ENCODE data around the gene KIF22. TPM values are rescaled to one million over a fixed set of nuclear protein-coding genes. Genes with fewer than 3 reads are reported as not detected.
A peak's percentile ranks its signal among the peaks of the same experiment; 100 is the strongest.

Gene KIF22
- total RNA-seq, 3 donors from 2014 or later (not counting 1 experiment from before 2014, with no cell fraction given) = 73.4 to 96.0 (median 86.5) TPM

DNA sequence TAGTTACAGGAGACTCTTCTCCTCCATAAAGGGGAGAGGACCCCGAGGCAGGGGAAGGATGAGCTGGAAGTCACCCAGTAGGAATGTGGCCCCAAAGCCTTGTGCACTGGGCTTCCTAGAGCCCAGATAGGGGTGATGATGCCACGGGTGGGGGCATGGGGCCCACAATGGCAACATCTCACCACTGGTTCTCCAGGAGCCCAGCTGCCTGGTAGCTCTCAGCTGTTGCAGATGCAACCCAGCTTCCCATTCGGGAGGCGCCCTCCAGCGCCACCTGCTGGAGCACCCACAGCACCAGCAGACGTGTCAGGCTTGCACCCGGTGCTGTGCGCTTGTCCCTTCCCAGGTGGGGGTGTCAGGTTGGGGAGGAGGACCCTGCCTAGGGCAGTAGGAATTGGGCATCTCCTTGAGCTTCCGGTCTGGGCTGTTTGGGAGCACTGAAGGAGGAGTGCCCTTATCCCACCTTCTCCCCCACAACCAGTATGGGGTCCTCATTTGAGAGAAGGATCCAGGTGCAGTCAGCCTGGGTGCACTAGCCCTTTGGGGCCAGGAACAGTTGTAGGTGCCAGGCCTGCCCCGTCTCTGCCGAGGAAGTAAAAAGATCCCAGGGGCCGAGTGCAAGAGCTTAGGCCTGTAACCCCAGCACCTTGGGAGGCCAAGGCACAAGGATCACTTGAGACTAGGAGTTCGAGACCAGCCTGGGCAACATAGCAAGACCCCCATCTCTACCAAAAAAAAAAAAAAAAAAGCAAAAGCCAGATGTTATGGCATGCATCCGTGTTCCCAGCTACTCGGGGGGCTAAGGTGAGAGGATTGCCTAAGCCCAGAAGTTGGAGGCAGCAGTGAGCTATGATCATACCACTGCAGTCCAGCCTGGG is 58.1 kb downstream of the KIF22 start:
- Histone ChIP-seq H3K27ac (ENCODE audit: low read length) (no peak overlapping the region), H3K36me3 (ENCODE audit: control insufficient read depth, insufficient read depth, low read length) (peaks cover 28% of the 10 kb centered on the region), H3K27me3 (ENCODE audit: control insufficient read depth, insufficient read depth, low read length) (no peaks in the 10 kb centered on the region), H3K4me1 (ENCODE audit: control insufficient read depth, insufficient read depth, low read length) (peaks cover 5% of the 10 kb centered on the region), H3K4me3 (ENCODE audit: low read length) (no peak overlapping the region), H3K9me3 (ENCODE audit: control insufficient read depth, insufficient read depth, low read length) (no peaks in the 10 kb centered on the region)
- ATAC-seq = peak; percentile 85 to 97 (median 90)
- intact Hi-C loops (cut with micrococcal nuclease) = loop anchor here (1.0 to 2.0 kb wide), 2 partner anchors 147 to 156 kb away; no protein-coding TSS in a partner anchor
- no peaks in the 10 kb centered on the region for H3K27me3 Mint-ChIP-seq (ENCODE audit: low read depth in 2 of 2)
- H3K4me1 Mint-ChIP-seq = peaks cover 0 to 6% of the 10 kb centered on the region in 2 donors
- no peaks in the 10 kb centered on the region for H3K9me3 Mint-ChIP-seq
- 55% methylated on average over 14 of the region's 15 CpGs for WGBS (ENCODE audit: insufficient coverage)
- peak; percentile 75 to 89 for DNase-seq
- H3K27ac Mint-ChIP-seq = peak overlapping the region; percentile 36 to 75
- TF ChIP-seq CTCF (IDR thresholded peaks at IDR 0.05) = peak; percentile 84
- no peak overlapping the region for H3K4me3 Mint-ChIP-seq
- H3K36me3 Mint-ChIP-seq = no peaks in the 10 kb centered on the region

DNA sequence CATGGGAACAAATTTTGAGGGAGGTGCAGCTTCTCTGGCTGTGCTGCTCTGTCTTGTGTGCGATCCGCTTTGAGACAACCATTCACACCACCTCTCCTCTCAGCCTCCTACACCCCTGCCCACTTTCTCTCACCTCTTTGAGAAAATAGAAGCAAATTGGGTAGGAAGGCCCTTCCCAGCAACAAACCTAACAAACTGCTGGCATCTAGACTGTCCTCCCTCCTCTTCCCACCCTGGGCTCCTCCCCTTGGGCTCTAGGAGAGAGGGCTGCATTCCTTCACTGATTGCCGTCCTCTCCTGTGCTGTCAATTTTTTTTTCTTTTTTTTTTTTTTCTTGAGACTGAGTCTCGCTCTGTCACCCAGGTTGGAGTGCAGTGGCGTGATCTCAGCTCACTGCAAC is 59.0 kb downstream of the KIF22 start:
- no peaks in the 10 kb centered on the region for H3K27me3 Mint-ChIP-seq (ENCODE audit: low read depth in 2 of 2)
- H3K36me3 Mint-ChIP-seq = no peaks in the 10 kb centered on the region
- H3K27ac Mint-ChIP-seq = no peak overlapping the region
- 89% methylated on average over 5 of the region's 5 CpGs for WGBS (ENCODE audit: insufficient coverage)
- peaks cover 28% of the 10 kb centered on the region for H3K36me3 ChIP-seq (ENCODE audit: control insufficient read depth, insufficient read depth, low read length)
- ATAC-seq (no peak), DNase-seq (no peak)
- no peaks in the 10 kb centered on the region for H3K27me3 ChIP-seq (ENCODE audit: control insufficient read depth, insufficient read depth, low read length)
- peaks cover 0 to 6% of the 10 kb centered on the region in 2 donors for H3K4me1 Mint-ChIP-seq
- no peak overlapping the region for H3K27ac ChIP-seq (ENCODE audit: low read length)
- H3K9me3 ChIP-seq (ENCODE audit: control insufficient read depth, insufficient read depth, low read length) = no peaks in the 10 kb centered on the region
- no peak overlapping the region for H3K4me3 ChIP-seq (ENCODE audit: low read length)
- H3K4me3 Mint-ChIP-seq = no peak overlapping the region
- TF ChIP-seq CTCF (IDR thresholded peaks at IDR 0.05) = no peak
- H3K9me3 Mint-ChIP-seq = no peaks in the 10 kb centered on the region
- intact Hi-C loops (cut with micrococcal nuclease) = loop anchor here (2.0 kb wide), 1 partner anchor 157 kb away; no protein-coding TSS in a partner anchor
- H3K4me1 ChIP-seq (ENCODE audit: control insufficient read depth, insufficient read depth, low read length) = peaks cover 5% of the 10 kb centered on the region

- Mint-ChIP-seq H3K27me3 (ENCODE audit: low read depth in 2 of 2) (no peaks in the 10 kb centered on the region), H3K36me3 (no peaks in the 10 kb centered on the region), H3K27ac (no peak overlapping the region), H3K4me3 (no peak overlapping the region), H3K4me1 (peaks cover 0 to 6% of the 10 kb centered on the region in 2 donors), H3K9me3 (no peaks in the 10 kb centered on the region)
- Histone ChIP-seq H3K36me3 (ENCODE audit: control insufficient read depth, insufficient read depth, low read length) (peaks cover 15% of the 10 kb centered on the region), H3K4me3 (ENCODE audit: low read length) (no peak overlapping the region), H3K27me3 (ENCODE audit: control insufficient read depth, insufficient read depth, low read length) (no peaks in the 10 kb centered on the region), H3K4me1 (ENCODE audit: control insufficient read depth, insufficient read depth, low read length) (peaks cover 5% of the 10 kb centered on the region), H3K9me3 (ENCODE audit: control insufficient read depth, insufficient read depth, low read length) (no peaks in the 10 kb centered on the region), H3K27ac (ENCODE audit: low read length) (no peak overlapping the region)
- intact Hi-C loops (cut with micrococcal nuclease) = no loop called here
- no peak for TF ChIP-seq CTCF (IDR thresholded peaks at IDR 0.05)
- ATAC-seq (no peak), DNase-seq (no peak)
- 83% methylated on average over 2 of the region's 3 CpGs for WGBS (ENCODE audit: insufficient coverage)
Observed at GRCh38 chr16:29850998-29851397, 60.4 kb downstream of the KIF22 start.
